Thyroid gland (tissue), 4 donors: ENCODE measurements around the gene PCDHGA11. TPM values are rescaled to one million over a fixed set of nuclear protein-coding genes. Genes with fewer than 3 reads are reported as not detected.
"Not testable (repeated sequence)": the region's sequence is repeated elsewhere in the genome, so short reads cannot be mapped to it uniquely, and the experiment has no call there.

ENCODE experiments used
- DNase-seq, 2 donors: peaks; one replicate each; pipeline ENCODE4 v3.0.0-alpha.2; 2019
- H3K27ac ChIP-seq, 3 donors: fragments of 200-600 bp; sonication (generic); 1 replicate in 2 of 3; 2 replicates in 1 of 3; pipeline ENCODE4 v1.5.1; 2016 to 2019; ENCODE audit warnings: mild to moderate bottlenecking in 1 of 3, moderate library complexity in 1 of 3
- H3K27me3 ChIP-seq: fragments of 200-600 bp; sonication (generic); one replicate; pipeline ENCODE4 v1.5.1; 2019
- H3K36me3 ChIP-seq, 2 donors: fragments of 200-600 bp; sonication (generic); one replicate each; pipeline ENCODE4 v1.5.1; 2016 to 2019
- H3K4me1 ChIP-seq, 2 donors: fragments of 200-600 bp; sonication (generic); one replicate each; pipeline ENCODE4 v1.5.1; 2017 to 2019
- H3K4me3 ChIP-seq, 3 donors: fragments of 200-600 bp; sonication (generic); replicated peaks in 1 of 3; 1 replicate in 2 of 3; 2 replicates in 1 of 3; pipeline ENCODE4 v1.5.1; 2016; ENCODE audit warnings: mild to moderate bottlenecking in 1 of 3
- H3K9me3 ChIP-seq: fragments of 200-600 bp; sonication (generic); one replicate; pipeline ENCODE4 v1.5.1; 2017
- CTCF ChIP-seq, 6 experiments: fragments of 200-600 bp in 3 of 6; fragments of 450-650 bp in 3 of 6; sonication (generic) in 3 of 6; IDR thresholded peaks; one replicate each; pipeline ENCODE4 v1.5.1; 2016 to 2019; ENCODE audit warnings: antibody characterized with exemption in 6 of 6, mild to moderate bottlenecking in 2 of 6, inconsistent platforms in 1 of 6, moderate library complexity in 1 of 6
- POLR2A ChIP-seq, 2 donors: fragments of 450-650 bp; IDR thresholded peaks; one replicate each; pipeline ENCODE4 v1.6.1; 2017; ENCODE audit warnings: antibody characterized with exemption in 2 of 2, mild to moderate bottlenecking in 2 of 2, moderate library complexity in 1 of 2
- WGBS, 2 donors: methylation state at CpG; one replicate each; pipeline ENCODE4 v1.1.5; 2017; 5-methylcytosine and 5-hydroxymethylcytosine counted together
- intact Hi-C: fragments of 100-400 bp; cut with DNase I; formaldehyde crosslinking; loops from one replicate; pipeline ENCODE4 v1.15.1; 2023
- total RNA-seq, 4 donors: library from RNA; depleted of rRNA; stranded (reverse); fragments of >200 nt; gene quantifications; one replicate each; pipeline ENCODE4 v1.2.3, GENCODE V29; 2016

PCDHGA11 gene
- total RNA-seq, 4 donors from 2014 or later: 8.0 to 9.5 (median 8.2) TPM

GRCh38 chr5:141382469-141383294 is 38.2 kb upstream of the PCDHGA11 start, which contains the start of gene PCDHGA7:
Gene PCDHGA7, plus strand, starts transcription at chr5:141382742. Its CDS starts 158 bp downstream, at chr5:141382900.
- Histone ChIP-seq H3K4me3 (peak within 1 kb of the TSS in 1 of 3 donors; percentile 16), H3K9me3 (no peaks in the 10 kb centered on the region), H3K27ac (no peak within 1 kb of the TSS), H3K27me3 (no peaks in the 10 kb centered on the region), H3K36me3 (no peaks in the 10 kb centered on the region), H3K4me1 (no peaks in the 10 kb centered on the region)
- intact Hi-C loops: no loop called here
- TF ChIP-seq POLR2A (IDR thresholded peaks at IDR 0.05) (no peak), CTCF (IDR thresholded peaks at IDR 0.05) (peak in 4 of 6 experiments; percentile 9 to 33 (median 30))
- 9 to 17% methylated on average over 37 of the region's 37 CpGs for WGBS, 2 donors
- peak in 1 of 2 donors; percentile 22 for DNase-seq

- no peak overlapping the region for H3K4me3 ChIP-seq
Observed at GRCh38 chr5:141383345-141383744, 37.5 kb upstream of the PCDHGA11 start.

GRCh38 chr5:141384471-141385267 is 36.2 kb upstream of the PCDHGA11 start:
- Histone ChIP-seq H3K4me1 (no peaks in the 10 kb centered on the region), H3K4me3 (no peak overlapping the region)
- TF ChIP-seq CTCF (IDR thresholded peaks at IDR 0.05) (no peak), POLR2A (IDR thresholded peaks at IDR 0.05) (no peak)

More at GRCh38 chr5:141383345-141383744, 37.5 kb upstream of the PCDHGA11 start:
- DNase-seq: no peak
- Histone ChIP-seq H3K27ac (no peak overlapping the region), H3K4me1 (no peaks in the 10 kb centered on the region), H3K36me3 (no peaks in the 10 kb centered on the region), H3K27me3 (no peaks in the 10 kb centered on the region), H3K9me3 (no peaks in the 10 kb centered on the region)
- WGBS, 2 donors: 30 to 39% methylated on average over 21 of the region's 21 CpGs
- no peak for TF ChIP-seq CTCF (IDR thresholded peaks at IDR 0.05)
- no peak for TF ChIP-seq POLR2A (IDR thresholded peaks at IDR 0.05)
- intact Hi-C loops: no loop called here

GRCh38 chr5:141387557-141388311 is 33.1 kb upstream of the PCDHGA11 start, which contains the start of gene PCDHGB4:
Gene PCDHGB4, plus strand, starts transcription at chr5:141387698. Its CDS starts 187 bp downstream, at chr5:141387885.
- peak in 4 of 6 experiments; percentile 41 to 58 (median 47) for TF ChIP-seq CTCF (IDR thresholded peaks at IDR 0.05)
- H3K9me3 ChIP-seq, H3K27me3 ChIP-seq, H3K27ac ChIP-seq, H3K4me3 ChIP-seq, intact Hi-C loops, H3K4me1 ChIP-seq, H3K36me3 ChIP-seq: not testable (repeated sequence)
- peak; percentile 51 to 54 for DNase-seq
- WGBS, 2 donors: 9 to 10% methylated on average over 19 to 21 of the region's 40 CpGs

More at GRCh38 chr5:141384471-141385267, 36.2 kb upstream of the PCDHGA11 start:
- no peak overlapping the region for H3K27ac ChIP-seq
- no peaks in the 10 kb centered on the region for H3K36me3 ChIP-seq
- no peaks in the 10 kb centered on the region for H3K27me3 ChIP-seq
- 36 to 47% methylated on average over 26 to 39 of the region's 43 CpGs for WGBS, 2 donors
- no peak for DNase-seq
- H3K9me3 ChIP-seq: no peaks in the 10 kb centered on the region
- intact Hi-C loops: no loop called here
